MM.1S (cell line): ENCODE results near the gene MAGI2.

Source experiments
- DNase-seq: peaks from one replicate; pipeline ENCODE4 v3.0.0-alpha.2; 2015
- H2AFZ ChIP-seq: fragments of 300-600 bp; sonication (generic); 2 replicates; pipeline ENCODE4 v1.6.0; 2016; ENCODE audit warnings: antibody characterized with exemption, low read length
- H3F3A ChIP-seq: fragments of 300-600 bp; sonication (generic); 2 replicates; pipeline ENCODE4 v1.6.1; 2016; ENCODE audit warnings: mild to moderate bottlenecking, antibody characterized with exemption, low read length, moderate library complexity, mixed read lengths; ENCODE audit not compliant: insufficient read depth
- H3K27ac ChIP-seq: fragments of 300-600 bp; sonication (generic); 2 replicates; pipeline ENCODE4 v1.5.1; 2016; ENCODE audit warnings: mild to moderate bottlenecking, low read length
- H3K27me3 ChIP-seq: fragments of 300-600 bp; sonication (generic); replicated peaks from 2 replicates; pipeline ENCODE4 v1.6.0; 2016; ENCODE audit warnings: low read length; ENCODE audit not compliant: insufficient read depth
- H3K36me3 ChIP-seq: fragments of 300-600 bp; sonication (generic); replicated peaks from 2 replicates; pipeline ENCODE4 v1.6.1; 2016; ENCODE audit warnings: mild to moderate bottlenecking, low read length, mixed read lengths; ENCODE audit not compliant: insufficient read depth
- H3K4me1 ChIP-seq: fragments of 300-600 bp; sonication (generic); 2 replicates; pipeline ENCODE4 v1.6.1; 2016; ENCODE audit warnings: low read length, mixed read lengths
- H3K4me2 ChIP-seq: fragments of 300-600 bp; sonication (generic); 2 replicates; pipeline ENCODE4 v1.6.0; 2016; ENCODE audit warnings: low read depth, low read length
- H3K4me3 ChIP-seq: fragments of 300-600 bp; sonication (generic); 2 replicates; pipeline ENCODE4 v1.5.1; 2016; ENCODE audit warnings: low read length, mixed read lengths
- H3K79me2 ChIP-seq: fragments of 300-600 bp; sonication (generic); 2 replicates; pipeline ENCODE4 v1.6.1; 2016; ENCODE audit warnings: mixed run types, low read length, mixed read lengths
- H3K9ac ChIP-seq: fragments of 300-600 bp; sonication (generic); 2 replicates; pipeline ENCODE4 v1.6.1; 2016; ENCODE audit warnings: low read length, mixed read lengths
- H3K9me2 ChIP-seq: fragments of 300-600 bp; sonication (generic); replicated peaks from 2 replicates; pipeline ENCODE4 v1.6.1; 2016; ENCODE audit warnings: mild to moderate bottlenecking, low read length, mixed read lengths; ENCODE audit not compliant: insufficient read depth
- H3K9me3 ChIP-seq: fragments of 300-600 bp; sonication (generic); replicated peaks from 2 replicates; pipeline ENCODE4 v1.6.1; 2016; ENCODE audit warnings: mild to moderate bottlenecking, low read length, mixed read lengths; ENCODE audit not compliant: insufficient read depth
- H4K20me1 ChIP-seq: fragments of 300-600 bp; sonication (generic); 2 replicates; pipeline ENCODE4 v1.6.1; 2016; ENCODE audit warnings: mild to moderate bottlenecking, low read length, moderate library complexity, mixed read lengths; ENCODE audit not compliant: insufficient read depth
- CTCF ChIP-seq: fragments of 300-600 bp; sonication (generic); IDR thresholded peaks from 2 replicates; pipeline ENCODE4 v1.5.1; 2016; ENCODE audit warnings: antibody characterized with exemption, low read length, mixed read lengths
- EZH2 ChIP-seq: fragments of 300-600 bp; sonication (generic); optimal IDR thresholded peaks from 2 replicates; pipeline ENCODE3; 2017; ENCODE audit warnings: low read depth, mild to moderate bottlenecking, antibody characterized with exemption, low read length, mixed read lengths
- EZH2phosphoT487 ChIP-seq: fragments of 300-600 bp; sonication (generic); IDR thresholded peaks from 2 replicates; pipeline ENCODE4 v1.6.1; 2018; ENCODE audit warnings: antibody characterized with exemption, low read length

MAGI2 gene

GRCh38 chr7:78130446-78131215 is 1322.8 kb downstream of the MAGI2 start:
- TF ChIP-seq CTCF (no peak), EZH2phosphoT487 (no peak), EZH2 (no peak)
- Histone ChIP-seq H3K79me2 (no peaks in the 10 kb centered on the region), H4K20me1 (no peaks in the 10 kb centered on the region), H3K4me3 (no peak overlapping the region), H3K9me2 (no peaks in the 10 kb centered on the region), H3F3A (no peaks in the 10 kb centered on the region; the same call in 1 of the 2 replicates), H3K27ac (no peak overlapping the region), H3K27me3 (no peaks in the 10 kb centered on the region), H2AFZ (no peak overlapping the region), H3K9me3 (no peaks in the 10 kb centered on the region), H3K4me1 (no peaks in the 10 kb centered on the region), H3K36me3 (no peaks in the 10 kb centered on the region), H3K4me2 (no peak overlapping the region), H3K9ac (no peak overlapping the region)
- no peak for DNase-seq

- Histone ChIP-seq H3K36me3 (no peaks in the 10 kb centered on the region), H3K9me3 (no peaks in the 10 kb centered on the region)
- no peak for DNase-seq
Measured at GRCh38 chr7:78129865-78130264, 1323.6 kb downstream of the MAGI2 start.

GRCh38 chr7:78127009-78127408 is 1326.5 kb downstream of the MAGI2 start:
- H3K79me2 ChIP-seq, result no peaks in the 10 kb centered on the region
- no peaks in the 10 kb centered on the region for H3K27me3 ChIP-seq
- H3K27ac ChIP-seq, result no peak overlapping the region
- no peaks in the 10 kb centered on the region for H4K20me1 ChIP-seq
- no peaks in the 10 kb centered on the region; the same call in 1 of the 2 replicates for H3F3A ChIP-seq
- H3K4me1 ChIP-seq, result no peaks in the 10 kb centered on the region
- DNase-seq, result no peak
- H3K4me2 ChIP-seq, result no peak overlapping the region
- TF ChIP-seq EZH2 (no peak), EZH2phosphoT487 (no peak), CTCF (no peak)
- no peak overlapping the region for H3K4me3 ChIP-seq
- no peaks in the 10 kb centered on the region for H3K36me3 ChIP-seq
- H2AFZ ChIP-seq, result no peak overlapping the region
- H3K9ac ChIP-seq, result no peak overlapping the region
- no peaks in the 10 kb centered on the region for H3K9me3 ChIP-seq
- H3K9me2 ChIP-seq, result no peaks in the 10 kb centered on the region

More at GRCh38 chr7:78129865-78130264, 1323.6 kb downstream of the MAGI2 start:
- Histone ChIP-seq H3F3A (no peaks in the 10 kb centered on the region; the same call in 1 of the 2 replicates), H2AFZ (no peak overlapping the region), H3K79me2 (no peaks in the 10 kb centered on the region), H3K4me1 (no peaks in the 10 kb centered on the region), H3K9me2 (no peaks in the 10 kb centered on the region), H3K27ac (no peak overlapping the region), H3K9ac (no peak overlapping the region), H3K4me2 (no peak overlapping the region), H4K20me1 (no peaks in the 10 kb centered on the region), H3K27me3 (no peaks in the 10 kb centered on the region), H3K4me3 (no peak overlapping the region)
- no peak for TF ChIP-seq EZH2

- Histone ChIP-seq H3K79me2 (no peaks in the 10 kb centered on the region), H3K36me3 (no peaks in the 10 kb centered on the region), H3K27ac (no peak overlapping the region), H3F3A (no peaks in the 10 kb centered on the region), H3K9me2 (no peaks in the 10 kb centered on the region), H3K27me3 (no peaks in the 10 kb centered on the region), H4K20me1 (no peaks in the 10 kb centered on the region), H3K9ac (no peak overlapping the region), H2AFZ (no peak overlapping the region), H3K9me3 (no peaks in the 10 kb centered on the region), H3K4me1 (no peaks in the 10 kb centered on the region), H3K4me2 (no peak overlapping the region), H3K4me3 (no peak overlapping the region)
- no peak for TF ChIP-seq CTCF
- TF ChIP-seq EZH2, result no peak
- TF ChIP-seq EZH2phosphoT487, result no peak
- DNase-seq, result no peak
Measured at GRCh38 chr7:78125884-78126283, 1327.6 kb downstream of the MAGI2 start.
